Measurements from ENCODE around the gene ESRP2. TPM values are rescaled to one million over a fixed set of nuclear protein-coding genes. Genes with fewer than 3 reads are reported as not detected.

The ESRP2 gene
- polyA plus RNA-seq, 1 donor, result 0.88 TPM

DNA sequence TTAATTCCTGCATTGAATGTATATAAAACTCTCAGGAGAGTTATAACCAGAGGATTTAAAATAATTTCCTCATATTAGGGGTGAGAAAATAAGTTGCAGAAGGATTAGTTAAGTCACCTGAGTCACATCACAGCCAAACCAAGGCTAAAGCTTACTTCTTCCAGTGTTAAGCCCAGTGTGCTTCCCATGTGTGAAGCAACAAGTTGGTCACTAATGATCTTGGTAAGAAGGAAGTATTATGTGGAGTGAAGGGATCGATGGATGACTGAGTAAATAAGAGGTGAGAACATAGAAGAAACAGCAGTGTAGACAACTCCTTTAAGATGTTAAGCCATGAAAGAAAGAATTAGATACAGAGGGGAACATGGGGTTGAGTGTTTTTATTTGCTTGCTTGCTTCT, 20.6 kb downstream of the ESRP2 start:
- DNase-seq, result no peak

DNA sequence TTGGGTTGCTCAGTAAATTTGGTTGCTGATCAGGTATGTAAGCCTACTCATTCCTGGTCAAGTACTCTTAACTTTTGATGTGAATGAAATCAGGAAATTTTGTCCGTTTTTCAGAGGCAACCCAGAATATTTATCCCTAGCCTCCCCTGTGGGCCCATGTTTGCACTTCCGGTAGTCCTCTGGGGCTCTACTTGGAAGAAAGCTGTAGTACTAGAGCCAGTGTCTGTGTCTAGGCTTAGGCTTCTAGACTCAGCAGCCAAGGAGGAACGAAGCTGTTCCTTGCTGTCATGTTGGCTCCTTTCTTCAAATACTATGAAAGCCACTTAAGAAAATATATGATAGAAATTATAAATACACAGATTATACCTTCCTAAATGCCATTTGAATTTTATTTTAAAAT, 21.2 kb downstream of the ESRP2 start:
- no peak for DNase-seq

DNA sequence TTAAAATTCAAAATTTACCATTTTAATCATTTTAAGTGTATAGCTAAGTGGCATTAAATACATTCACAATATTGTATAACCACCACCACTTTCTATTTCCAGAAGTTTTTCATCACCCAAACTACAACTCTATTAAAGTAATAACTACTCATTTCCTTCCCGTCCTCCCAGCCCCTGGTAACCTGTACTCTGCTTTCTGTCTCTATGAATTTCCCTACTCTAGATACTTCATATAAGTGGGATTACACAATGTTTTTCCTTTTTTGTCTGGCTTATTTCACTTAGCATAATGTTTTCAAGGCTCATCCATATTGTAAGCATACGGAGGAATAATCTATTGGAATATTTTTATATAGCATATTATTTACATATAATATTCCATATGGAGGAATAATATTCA, 29.7 kb downstream of the ESRP2 start:
- DNase-seq, result no peak

DNA sequence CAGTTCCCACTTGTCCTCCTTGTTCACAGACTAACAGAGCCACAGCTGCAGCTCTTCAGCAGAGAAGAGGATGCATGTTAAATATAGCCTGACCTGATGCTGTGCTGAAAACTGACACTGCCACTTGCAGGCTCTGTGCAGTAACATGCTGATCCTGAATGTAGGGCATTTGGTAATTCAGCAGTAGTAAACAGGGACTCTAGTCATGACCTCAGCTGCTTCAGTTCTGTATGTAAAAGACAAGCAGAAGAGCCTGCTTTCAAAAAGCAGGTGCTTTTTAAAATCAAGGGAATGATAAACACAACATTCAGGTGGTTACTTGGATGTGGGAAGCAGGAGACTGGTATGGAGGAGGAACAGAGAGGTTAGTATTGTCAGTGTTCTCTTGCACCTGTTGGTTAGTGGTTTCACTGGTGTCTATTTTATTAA, 33.8 kb downstream of the ESRP2 start:
- DNase-seq, result no peak

DNA sequence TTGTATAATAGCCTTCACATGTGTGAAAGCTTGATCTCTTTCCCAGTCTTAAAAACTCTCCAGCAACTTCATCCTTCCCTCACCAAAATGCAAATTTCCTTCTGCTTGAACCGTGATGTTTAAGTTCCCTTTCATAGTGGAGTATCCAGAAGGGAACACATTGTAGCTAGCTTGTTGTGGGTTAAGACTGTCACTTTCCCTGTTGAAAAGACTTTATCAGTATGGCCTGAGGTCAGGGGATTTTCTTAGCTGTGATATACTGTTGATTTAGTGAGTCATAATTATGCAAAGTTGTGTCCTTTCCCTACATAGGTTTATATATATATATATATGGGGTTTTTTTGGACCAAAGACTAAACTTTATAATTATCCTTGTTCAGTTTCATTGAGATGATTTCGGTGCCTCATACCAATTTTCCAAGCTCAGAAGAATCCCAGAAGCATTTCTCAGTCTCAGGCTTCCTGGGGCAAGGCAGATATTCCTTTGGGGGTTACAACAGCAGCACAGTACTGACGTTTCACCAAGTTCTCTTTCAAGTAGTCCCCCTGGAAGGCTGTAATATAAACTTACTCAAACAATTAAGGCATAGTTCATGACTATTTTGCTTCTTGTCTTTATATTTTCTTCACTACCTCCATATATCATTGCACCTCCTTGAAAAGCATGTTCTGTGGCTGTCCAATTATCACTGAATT, 35.7 kb downstream of the ESRP2 start:
- no peak for DNase-seq

DNA sequence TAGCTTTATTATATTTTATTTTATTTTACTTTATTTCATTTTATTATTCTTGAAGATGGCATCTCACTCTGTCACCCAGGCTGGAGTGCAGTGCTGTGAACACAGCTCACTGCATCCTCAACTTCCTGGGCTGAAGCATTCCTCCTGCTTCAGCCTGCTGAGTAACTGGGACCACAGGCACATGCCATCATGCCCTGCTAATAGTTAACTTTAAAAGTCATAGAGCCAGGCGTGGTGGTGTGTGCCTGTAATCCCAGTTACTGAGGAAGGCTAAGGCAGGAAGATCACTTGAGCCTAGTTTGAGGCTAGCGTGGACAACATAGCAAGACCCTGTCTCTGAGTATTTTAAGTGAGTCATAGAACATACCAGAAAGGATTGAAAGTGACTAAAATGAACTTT, 38.7 kb downstream of the ESRP2 start:
- DNase-seq, result no peak

DNA sequence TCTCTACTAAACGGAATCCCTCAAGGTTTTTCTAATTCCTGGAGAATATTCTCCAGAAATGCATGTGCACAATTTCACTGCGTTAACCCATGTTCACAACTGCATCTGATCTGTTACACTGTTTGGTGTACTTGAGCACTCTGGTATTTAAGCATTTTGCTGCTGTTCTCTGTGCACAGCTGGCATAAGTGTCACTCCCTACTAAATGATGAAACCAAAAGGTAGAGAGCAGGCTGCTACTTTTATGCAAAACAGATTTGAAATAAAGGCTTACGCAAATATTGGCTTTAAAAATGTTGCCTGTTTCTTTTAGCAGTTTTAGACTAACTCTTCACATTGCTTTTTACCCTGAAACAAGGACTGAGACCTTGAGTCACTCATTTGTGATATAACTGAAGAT, 41.7 kb downstream of the ESRP2 start:
- no peak for DNase-seq

DNA sequence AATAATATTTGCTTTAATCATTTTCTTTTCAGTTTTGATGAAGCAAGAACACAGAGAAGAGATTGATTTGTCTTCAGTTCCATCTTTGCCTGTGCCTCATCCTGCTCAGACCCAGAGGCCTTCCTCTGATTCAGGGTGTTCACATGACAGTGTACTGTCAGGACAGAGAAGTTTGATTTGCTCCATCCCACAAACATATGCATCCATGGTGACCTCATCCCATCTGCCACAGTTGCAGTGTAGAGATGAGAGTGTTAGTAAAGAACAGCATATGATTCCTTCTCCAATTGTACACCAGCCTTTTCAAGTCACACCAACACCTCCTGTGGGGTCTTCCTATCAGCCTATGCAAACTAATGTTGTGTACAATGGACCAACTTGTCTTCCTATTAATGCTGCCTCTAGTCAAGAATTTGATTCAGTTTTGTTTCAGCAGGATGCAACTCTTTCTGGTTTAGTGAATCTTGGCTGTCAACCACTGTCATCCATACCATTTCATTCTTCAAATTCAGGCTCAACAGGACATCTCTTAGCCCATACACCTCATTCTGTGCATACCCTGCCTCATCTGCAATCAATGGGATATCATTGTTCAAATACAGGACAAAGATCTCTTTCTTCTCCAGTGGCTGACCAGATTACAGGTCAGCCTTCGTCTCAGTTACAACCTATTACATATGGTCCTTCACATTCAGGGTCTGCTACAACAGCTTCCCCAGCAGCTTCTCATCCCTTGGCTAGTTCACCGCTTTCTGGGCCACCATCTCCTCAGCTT, 45.0 kb downstream of the ESRP2 start:
- DNase-seq, result no peak

DNA sequence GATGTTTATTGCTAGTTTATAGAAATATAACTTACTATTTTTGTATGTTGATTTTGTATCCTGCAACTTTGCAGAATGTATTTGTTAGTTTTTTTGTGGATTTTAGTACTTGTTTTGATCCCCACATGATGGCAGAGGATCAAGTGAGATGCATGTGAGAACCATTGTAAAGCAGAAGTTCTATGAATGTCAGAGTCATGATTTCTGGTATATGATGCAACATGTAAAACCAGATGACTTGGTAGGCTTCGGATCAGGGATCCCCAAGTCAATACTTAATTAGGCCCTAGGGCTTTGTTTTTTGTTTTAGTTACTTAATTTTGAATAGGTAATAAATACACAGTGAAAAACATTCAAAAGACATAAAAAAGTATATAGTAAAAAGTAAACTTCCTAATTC, 45.8 kb downstream of the ESRP2 start:
- DNase-seq, result no peak

DNA sequence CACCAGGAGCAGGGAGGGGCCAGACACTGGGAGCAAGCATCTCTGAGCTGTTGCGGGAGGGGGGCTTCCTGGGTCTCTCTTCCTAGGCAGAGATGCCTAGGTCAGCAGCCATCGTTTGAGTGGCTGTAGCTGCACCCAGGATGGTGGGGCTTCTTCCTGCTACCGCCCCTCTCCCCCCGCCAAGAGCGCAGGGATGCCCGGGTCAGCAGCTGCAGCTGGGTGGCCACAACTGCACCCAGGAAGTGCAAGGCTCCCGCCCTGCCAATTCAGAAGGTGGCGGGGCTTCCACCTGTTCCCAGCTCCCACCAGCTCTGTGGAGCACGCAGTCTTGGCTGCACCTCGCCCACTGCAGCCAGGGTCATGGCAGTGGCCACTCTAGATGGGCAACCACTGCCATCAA, 47.8 kb downstream of the ESRP2 start:
- no peak for DNase-seq

DNA sequence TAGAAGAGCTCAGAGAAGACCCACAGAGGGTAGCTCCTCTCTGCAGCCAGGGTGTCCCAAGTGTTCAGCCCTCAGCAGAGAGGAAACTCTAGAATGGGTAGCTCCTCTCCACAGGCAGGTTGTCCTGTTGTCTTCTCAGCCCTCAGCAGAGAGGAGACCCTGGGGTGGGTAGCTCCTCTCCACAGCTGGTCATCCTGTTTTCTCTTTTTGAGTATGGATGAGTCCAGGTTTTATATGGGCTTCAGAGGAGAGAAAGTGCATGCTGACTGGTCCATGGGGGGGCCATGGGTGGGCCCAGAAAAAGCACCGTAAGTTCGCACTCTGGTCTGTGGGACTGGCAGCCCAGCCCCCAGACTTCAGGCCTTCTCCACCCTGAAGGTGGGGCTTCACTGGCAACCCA, 48.4 kb downstream of the ESRP2 start:
- no peak for DNase-seq

DNA sequence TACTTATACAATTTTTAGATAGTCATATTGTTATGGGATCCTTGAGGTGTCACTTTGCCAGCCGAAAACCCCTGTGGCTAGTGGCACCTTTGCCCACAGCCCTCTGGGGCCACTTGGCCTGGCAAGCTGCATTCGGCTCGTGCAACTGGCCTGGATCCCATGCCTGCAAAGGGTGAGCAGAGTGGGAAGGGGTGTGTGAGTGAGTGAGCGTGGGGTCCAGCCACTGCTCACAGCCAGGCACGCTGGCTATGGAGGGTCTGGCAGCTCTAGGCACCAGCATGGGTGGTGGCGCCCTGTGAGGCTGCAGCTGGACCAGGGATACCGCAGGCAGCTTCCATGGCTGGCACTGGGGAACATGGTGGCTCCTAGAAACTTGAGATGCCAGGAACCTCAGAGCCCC, 49.0 kb downstream of the ESRP2 start:
- no peak for DNase-seq

DNA sequence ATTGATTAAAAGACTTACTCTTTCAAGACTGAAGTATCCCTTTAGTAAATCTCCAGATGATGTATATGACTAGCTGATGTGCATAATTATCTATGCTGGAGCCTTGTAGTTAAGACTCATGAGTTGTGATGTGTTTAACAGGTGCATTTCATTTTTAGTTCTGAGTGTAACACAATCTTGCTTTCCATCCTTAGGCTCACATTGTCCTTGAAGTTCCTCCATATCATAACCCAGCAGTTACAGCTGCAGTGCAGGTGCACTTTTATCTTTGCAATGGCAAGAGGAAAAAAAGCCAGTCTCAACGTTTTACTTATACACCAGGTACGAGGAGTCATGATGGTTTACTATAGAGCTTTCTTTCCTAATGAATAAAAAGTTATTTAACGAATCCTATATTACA, 52.9 kb downstream of the ESRP2 start:
- DNase-seq, result no peak

DNA sequence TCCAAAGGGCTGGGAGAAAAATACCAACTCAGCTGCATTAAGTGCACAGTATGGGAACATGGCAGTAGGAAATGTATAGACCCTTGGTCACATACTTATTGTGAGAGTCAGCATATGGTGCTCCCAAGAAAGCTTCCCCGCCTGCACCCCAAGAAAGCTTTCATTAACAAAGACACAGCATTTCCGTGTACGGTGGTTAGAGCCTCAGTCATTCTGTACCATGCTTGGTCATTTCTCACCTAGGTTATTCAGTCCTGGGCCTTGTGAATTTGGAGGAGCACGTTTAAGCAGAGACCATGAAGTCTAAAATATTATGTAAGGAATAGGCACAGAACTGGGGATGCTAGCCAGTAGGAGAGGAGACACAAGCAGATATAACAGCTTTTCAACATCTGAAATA, 56.1 kb downstream of the ESRP2 start:
- no peak for DNase-seq

DNA sequence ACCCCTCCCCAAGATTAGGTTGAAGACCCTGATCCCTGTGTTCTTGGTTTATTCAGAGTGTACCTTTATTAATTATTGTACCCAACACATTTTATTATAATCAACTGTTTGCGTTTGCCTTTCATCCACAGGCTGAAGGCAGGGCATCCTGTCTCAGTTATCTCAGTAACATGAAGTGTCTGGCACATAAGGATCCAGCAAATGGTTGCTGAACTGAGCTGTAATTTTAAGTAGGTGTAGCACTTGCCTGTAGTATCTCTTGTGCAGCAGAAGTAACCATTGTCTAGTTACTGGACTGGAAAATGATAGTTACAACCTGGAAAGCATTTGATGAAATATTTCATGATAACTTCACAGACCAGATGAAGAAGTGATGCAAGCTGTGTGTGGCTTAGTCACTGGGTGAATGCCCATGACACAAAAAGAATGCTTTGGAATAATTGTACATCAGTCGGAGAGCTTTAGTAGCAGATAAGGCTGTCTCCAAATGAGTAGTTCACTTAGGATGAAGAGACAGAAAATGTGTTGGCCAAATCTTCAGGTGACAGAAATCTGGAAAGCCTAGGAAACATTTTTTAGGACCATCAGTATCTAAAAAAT, 56.6 kb downstream of the ESRP2 start:
- DNase-seq, result no peak

Other genes with a start within 250 kb of the ESRP2 start
- gene DPEP2, start 236.6 kb downstream of the ESRP2 start, polyA plus RNA-seq (ENCODE audit: insufficient read length), result 2.3 TPM
- not detected for gene DPEP2NB, start 220.2 kb downstream of the ESRP2 start, polyA plus RNA-seq (ENCODE audit: insufficient read length)
- 4.9 TPM for gene DDX28, start 212.9 kb downstream of the ESRP2 start, polyA plus RNA-seq (ENCODE audit: insufficient read length)
- 8.7 TPM for gene DUS2, start 212.8 kb downstream of the ESRP2 start, polyA plus RNA-seq (ENCODE audit: insufficient read length)
- gene NFATC3, start 150.8 kb downstream of the ESRP2 start, polyA plus RNA-seq (ENCODE audit: insufficient read length), result 30.2 TPM
- 36.7 TPM for gene PLA2G15, start 9.2 kb upstream of the ESRP2 start, polyA plus RNA-seq (ENCODE audit: insufficient read length)
- 8.3 TPM for gene SLC7A6, start 28.4 kb upstream of the ESRP2 start, polyA plus RNA-seq (ENCODE audit: insufficient read length)
- gene SLC7A6OS, start 74.8 kb upstream of the ESRP2 start, polyA plus RNA-seq (ENCODE audit: insufficient read length), result 16.4 TPM
- gene PRMT7, start 74.9 kb upstream of the ESRP2 start, polyA plus RNA-seq (ENCODE audit: insufficient read length), result 51.8 TPM
- gene SMPD3, start 212.4 kb upstream of the ESRP2 start, polyA plus RNA-seq (ENCODE audit: insufficient read length), result 0.68 TPM